SIG-M5 treated with dmso at 0.1 percent for 504 hours (cell line): ENCODE measurements around the gene POLR2E.

Source experiments
- DNase-seq: peaks from one replicate; lab custom pipeline; 2025; ENCODE audit not compliant: unreplicated experiment; lab: John Stamatoyannopoulos, UW

POLR2E gene

GRCh38 chr19:1098177-1099051 lies 3.2 kb upstream of the POLR2E start:
- no peak for DNase-seq

- no peak for DNase-seq
Observed at GRCh38 chr19:1097810-1098176, 2.6 kb upstream of the POLR2E start.

GRCh38 chr19:1094655-1094977 lies 559 bp downstream of the POLR2E start:
- DNase-seq: no peak

- no peak for DNase-seq
Observed at GRCh38 chr19:1093811-1094553, 1.2 kb downstream of the POLR2E start.

- DNase-seq: no peak
Observed at GRCh38 chr19:1093330-1093729, 1.8 kb downstream of the POLR2E start.

GRCh38 chr19:1091544-1092175 lies 3.5 kb downstream of the POLR2E start:
- no peak for DNase-seq

- DNase-seq: no peak
Observed at GRCh38 chr19:1090731-1091543, 4.2 kb downstream of the POLR2E start.

- no peak for DNase-seq
Observed at GRCh38 chr19:1089891-1090290, 5.3 kb downstream of the POLR2E start.

- no peak for DNase-seq
Observed at GRCh38 chr19:1089126-1089771, 5.9 kb downstream of the POLR2E start.

- DNase-seq: no peak
Observed at GRCh38 chr19:1088416-1089010, 6.7 kb downstream of the POLR2E start.

GRCh38 chr19:1087813-1088415 lies 7.3 kb downstream of the POLR2E start:
- peak; percentile 91 for DNase-seq

GRCh38 chr19:1086613-1087012 lies 8.6 kb downstream of the POLR2E start:
- no peak for DNase-seq

- no peak for DNase-seq
Observed at GRCh38 chr19:1085676-1086442, 9.3 kb downstream of the POLR2E start.

GRCh38 chr19:1085053-1085658 lies 10.0 kb downstream of the POLR2E start:
- no peak for DNase-seq

GRCh38 chr19:1084024-1084868 lies 10.9 kb downstream of the POLR2E start:
- DNase-seq: no peak

- DNase-seq: no peak
Observed at GRCh38 chr19:1082928-1083816, 12.0 kb downstream of the POLR2E start.
